Activated gamma-delta T cell treated with Interleukin-2 at 50 U/mL for 16 hours (primary cell): ENCODE results near the gene CLCN7.

ENCODE experiments used
- DNase-seq: peaks from one replicate; pipeline ENCODE4 v3.0.0-alpha.2; 2020

The CLCN7 gene

GRCh38 chr16:1395444-1396031 lies 79.3 kb downstream of the CLCN7 start:
- no peak for DNase-seq
